ENCODE measurements around the gene SUDS3. TPM values are rescaled to one million over a fixed set of nuclear protein-coding genes. Genes with fewer than 3 reads are reported as not detected.

SUDS3 gene
- total RNA-seq, 1 experiment from 2014 or later: 62.8 TPM

DNA sequence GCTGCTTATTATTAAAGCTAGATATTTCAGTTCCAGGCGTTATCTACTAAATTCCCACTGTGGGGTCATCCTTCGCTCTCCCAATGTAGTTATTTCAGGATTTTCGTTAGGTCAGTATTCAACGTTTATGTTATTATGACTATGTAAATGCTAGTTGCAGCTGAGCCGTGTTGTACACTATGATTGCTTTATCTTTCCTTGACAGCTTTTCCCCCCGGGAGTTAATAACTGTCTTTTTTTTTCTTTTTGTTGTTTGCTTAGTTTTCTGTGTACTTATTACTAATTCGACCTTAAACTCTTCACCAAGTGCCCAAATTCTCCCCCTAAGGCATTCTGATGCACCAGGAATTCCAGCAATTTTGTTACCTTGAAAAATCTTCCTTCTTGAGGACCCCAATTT, 48.5 kb downstream of the SUDS3 start:
- peak; percentile 16 for DNase-seq
- Histone ChIP-seq H3K9ac (ENCODE audit: low read length) (no peak overlapping the region), H3K36me3 (ENCODE audit: low read depth, low read length) (no peaks in the 10 kb centered on the region), H3K9me3 (ENCODE audit: low read length) (no peaks in the 10 kb centered on the region), H2AFZ (ENCODE audit: low read length) (no peak overlapping the region), H3K79me2 (ENCODE audit: low read length) (no peaks in the 10 kb centered on the region), H3K4me2 (ENCODE audit: low read length) (no peak overlapping the region), H3K4me3 (ENCODE audit: low read length) (no peak overlapping the region), H3K4me1 (ENCODE audit: insufficient read depth, low read length) (peaks cover 18% of the 10 kb centered on the region), H3F3A (ENCODE audit: low read length, unreplicated experiment) (no peaks in the 10 kb centered on the region), H3K27ac (ENCODE audit: low read length) (no peak overlapping the region), H3K9me2 (replicated peaks; ENCODE audit: low read length) (no peaks in the 10 kb centered on the region), H3K27me3 (ENCODE audit: low read length) (no peaks in the 10 kb centered on the region), H4K20me1 (ENCODE audit: low read length) (no peaks in the 10 kb centered on the region)
- ChIA-PET CTCF (no interaction called here), POLR2A (ENCODE audit: unreplicated experiment) (interaction anchor here (0.6 kb wide), 1 partner anchor 1375 kb away, joined by 5 read pairs; no protein-coding TSS in a partner anchor)
- ATAC-seq: peak; percentile 23
- TF ChIP-seq EZH2 (IDR thresholded peaks at IDR 0.05; ENCODE audit: low read length, unreplicated experiment): no peak
- no peak for TF ChIP-seq EZH2phosphoT487 (IDR thresholded peaks at IDR 0.05; ENCODE audit: borderline replicate concordance, low read length)
- TF ChIP-seq, protein P1, sequence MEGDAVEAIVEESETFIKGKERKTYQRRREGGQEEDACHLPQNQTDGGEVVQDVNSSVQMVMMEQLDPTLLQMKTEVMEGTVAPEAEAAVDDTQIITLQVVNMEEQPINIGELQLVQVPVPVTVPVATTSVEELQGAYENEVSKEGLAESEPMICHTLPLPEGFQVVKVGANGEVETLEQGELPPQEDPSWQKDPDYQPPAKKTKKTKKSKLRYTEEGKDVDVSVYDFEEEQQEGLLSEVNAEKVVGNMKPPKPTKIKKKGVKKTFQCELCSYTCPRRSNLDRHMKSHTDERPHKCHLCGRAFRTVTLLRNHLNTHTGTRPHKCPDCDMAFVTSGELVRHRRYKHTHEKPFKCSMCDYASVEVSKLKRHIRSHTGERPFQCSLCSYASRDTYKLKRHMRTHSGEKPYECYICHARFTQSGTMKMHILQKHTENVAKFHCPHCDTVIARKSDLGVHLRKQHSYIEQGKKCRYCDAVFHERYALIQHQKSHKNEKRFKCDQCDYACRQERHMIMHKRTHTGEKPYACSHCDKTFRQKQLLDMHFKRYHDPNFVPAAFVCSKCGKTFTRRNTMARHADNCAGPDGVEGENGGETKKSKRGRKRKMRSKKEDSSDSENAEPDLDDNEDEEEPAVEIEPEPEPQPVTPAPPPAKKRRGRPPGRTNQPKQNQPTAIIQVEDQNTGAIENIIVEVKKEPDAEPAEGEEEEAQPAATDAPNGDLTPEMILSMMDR (conservative IDR thresholded peaks at IDR 0.05; ENCODE audit: low read depth, low read length): no peak
- no TSS peak for BruUV-seq (replicated peaks)
- intact Hi-C loops (cut with micrococcal nuclease): no loop called here

DNA sequence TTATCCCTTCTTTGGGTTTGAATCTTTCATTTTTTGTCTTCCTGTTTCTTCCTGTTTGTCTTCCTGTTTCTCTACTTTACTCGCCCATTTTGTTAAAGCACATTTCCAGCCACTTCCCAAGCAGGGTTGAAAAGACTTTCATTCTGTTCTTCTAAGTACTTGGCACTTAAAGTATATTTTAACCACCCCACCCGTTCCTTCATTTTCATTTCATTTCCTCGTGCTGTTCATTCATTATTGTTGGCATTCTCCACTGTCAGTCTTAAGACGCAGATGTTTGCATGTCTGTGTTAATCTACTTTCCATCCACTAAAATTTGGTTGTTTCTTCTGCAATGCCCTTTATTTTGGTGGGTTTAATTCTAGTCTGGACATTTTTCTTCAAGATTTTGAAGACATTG, 49.0 kb downstream of the SUDS3 start:
- no peak overlapping the region for H3K4me3 ChIP-seq (ENCODE audit: low read length)
- no peak overlapping the region for H3K27ac ChIP-seq (ENCODE audit: low read length)
- BruUV-seq (replicated peaks): no TSS peak
- H3K4me2 ChIP-seq (ENCODE audit: low read length): no peak overlapping the region
- H3K9ac ChIP-seq (ENCODE audit: low read length): no peak overlapping the region
- H3K79me2 ChIP-seq (ENCODE audit: low read length): no peaks in the 10 kb centered on the region
- no peaks in the 10 kb centered on the region for H3F3A ChIP-seq (ENCODE audit: low read length, unreplicated experiment)
- H3K4me1 ChIP-seq (ENCODE audit: insufficient read depth, low read length): peaks cover 18% of the 10 kb centered on the region
- no peaks in the 10 kb centered on the region for H3K36me3 ChIP-seq (ENCODE audit: low read depth, low read length)
- ChIA-PET POLR2A (ENCODE audit: unreplicated experiment) (interaction anchor here (0.6 kb wide), 1 partner anchor 1374 kb away, joined by 5 read pairs; no protein-coding TSS in a partner anchor), CTCF (no interaction called here)
- ATAC-seq: no peak
- H3K9me3 ChIP-seq (ENCODE audit: low read length): no peaks in the 10 kb centered on the region
- intact Hi-C loops (cut with micrococcal nuclease): no loop called here
- H3K9me2 ChIP-seq (replicated peaks; ENCODE audit: low read length): no peaks in the 10 kb centered on the region
- no peak overlapping the region for H2AFZ ChIP-seq (ENCODE audit: low read length)
- TF ChIP-seq EZH2phosphoT487 (IDR thresholded peaks at IDR 0.05; ENCODE audit: borderline replicate concordance, low read length) (no peak), EZH2 (IDR thresholded peaks at IDR 0.05; ENCODE audit: low read length, unreplicated experiment) (no peak)
- TF ChIP-seq, protein P1 (conservative IDR thresholded peaks at IDR 0.05; ENCODE audit: low read depth, low read length): no peak
- no peak for DNase-seq
- no peaks in the 10 kb centered on the region for H3K27me3 ChIP-seq (ENCODE audit: low read length)
- no peaks in the 10 kb centered on the region for H4K20me1 ChIP-seq (ENCODE audit: low read length)

DNA sequence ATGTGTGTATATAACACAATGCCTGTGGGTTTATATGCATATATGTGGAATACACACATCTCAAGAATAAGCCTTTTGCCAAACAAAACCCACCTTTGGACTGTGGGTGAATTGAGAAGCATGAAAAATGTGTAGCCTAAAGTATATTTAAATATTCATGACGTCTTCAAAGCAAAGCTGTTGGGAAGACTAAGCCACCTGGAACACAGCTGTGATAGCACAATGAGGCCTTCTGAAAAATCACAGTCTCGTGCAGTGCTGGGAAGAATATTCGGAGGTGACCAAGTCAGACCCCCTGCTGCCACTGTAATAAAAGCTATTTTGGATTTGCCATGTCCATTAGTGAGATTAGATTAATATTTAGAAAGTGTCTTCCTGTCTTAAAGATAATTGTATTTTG, 51.5 kb downstream of the SUDS3 start:
- POLR2A ChIA-PET (ENCODE audit: unreplicated experiment): no interaction called here

More for the DNA sequence above, 51.5 kb downstream of the SUDS3 start:
- no peaks in the 10 kb centered on the region for H3K79me2 ChIP-seq (ENCODE audit: low read length)
- H3K9me2 ChIP-seq (replicated peaks; ENCODE audit: low read length): no peaks in the 10 kb centered on the region
- H3K4me3 ChIP-seq (ENCODE audit: low read length): no peak overlapping the region
- no peak overlapping the region for H2AFZ ChIP-seq (ENCODE audit: low read length)
- H3K27me3 ChIP-seq (ENCODE audit: low read length): no peaks in the 10 kb centered on the region
- DNase-seq: no peak
- no peak overlapping the region for H3K27ac ChIP-seq (ENCODE audit: low read length)
- H4K20me1 ChIP-seq (ENCODE audit: low read length): no peaks in the 10 kb centered on the region
- H3K9me3 ChIP-seq (ENCODE audit: low read length): no peaks in the 10 kb centered on the region
- CTCF ChIA-PET: no interaction called here
- intact Hi-C loops (cut with micrococcal nuclease): no loop called here
- no peak overlapping the region for H3K4me2 ChIP-seq (ENCODE audit: low read length)
- BruUV-seq (replicated peaks): no TSS peak
- peaks cover 10% of the 10 kb centered on the region for H3K4me1 ChIP-seq (ENCODE audit: insufficient read depth, low read length)
- no peak overlapping the region for H3K9ac ChIP-seq (ENCODE audit: low read length)
- TF ChIP-seq EZH2 (IDR thresholded peaks at IDR 0.05; ENCODE audit: low read length, unreplicated experiment) (no peak), EZH2phosphoT487 (IDR thresholded peaks at IDR 0.05; ENCODE audit: borderline replicate concordance, low read length) (no peak)
- TF ChIP-seq, protein P1 (conservative IDR thresholded peaks at IDR 0.05; ENCODE audit: low read depth, low read length): no peak
- no peak for ATAC-seq
- no peaks in the 10 kb centered on the region for H3F3A ChIP-seq (ENCODE audit: low read length, unreplicated experiment)
- H3K36me3 ChIP-seq (ENCODE audit: low read depth, low read length): no peaks in the 10 kb centered on the region
